HuH-7.5 (cell line): Measurements from ENCODE around the gene LGALS8.
A peak's percentile ranks its signal among the peaks of the same experiment; 100 is the strongest.
"Not testable (repeated sequence)": the region's sequence is repeated elsewhere in the genome, so short reads cannot be mapped to it uniquely, and the experiment has no call there.

Experiments used
- DNase-seq: peaks from one replicate; pipeline ENCODE4 v3.0.0; 2011; ENCODE audit warnings: low spot score

The LGALS8 gene

GRCh38 chr1:236523704-236524141, at the start of gene LGALS8:
Gene LGALS8 (plus strand): TSS chr1:236523982. CDS start chr1:236526071, 2,089 bp downstream.
- peak; percentile 45 for DNase-seq

- DNase-seq = no peak
Observed at GRCh38 chr1:236476019-236476418, 47.8 kb upstream of the LGALS8 start.

- no peak for DNase-seq
Observed at GRCh38 chr1:236480758-236481436, 42.9 kb upstream of the LGALS8 start.

- no peak for DNase-seq
Observed at GRCh38 chr1:236484310-236484971, 39.3 kb upstream of the LGALS8 start.

- DNase-seq = no peak
Observed at GRCh38 chr1:236486356-236487002, 37.3 kb upstream of the LGALS8 start.

- DNase-seq = not testable (repeated sequence)
Observed at GRCh38 chr1:236489161-236489560, 34.6 kb upstream of the LGALS8 start.

GRCh38 chr1:236489710-236490377, 33.9 kb upstream of the LGALS8 start:
- DNase-seq = peak; percentile 65

GRCh38 chr1:236491469-236492136, 32.2 kb upstream of the LGALS8 start:
- no peak for DNase-seq

- DNase-seq = no peak
Observed at GRCh38 chr1:236492378-236492777, 31.4 kb upstream of the LGALS8 start.

GRCh38 chr1:236494082-236494481, 29.7 kb upstream of the LGALS8 start:
- DNase-seq = no peak

- DNase-seq = no peak
Observed at GRCh38 chr1:236494586-236495466, 29.0 kb upstream of the LGALS8 start.

GRCh38 chr1:236495467-236496112, 28.2 kb upstream of the LGALS8 start:
- DNase-seq = no peak

- no peak for DNase-seq
Observed at GRCh38 chr1:236497908-236498307, 25.9 kb upstream of the LGALS8 start.

- no peak for DNase-seq
Observed at GRCh38 chr1:236501093-236501492, 22.7 kb upstream of the LGALS8 start.

- DNase-seq = no peak
Observed at GRCh38 chr1:236502579-236502971, 21.2 kb upstream of the LGALS8 start.

GRCh38 chr1:236502972-236503639, 20.7 kb upstream of the LGALS8 start:
- peak; percentile 49 for DNase-seq

GRCh38 chr1:236504338-236504737, 19.4 kb upstream of the LGALS8 start:
- not testable (repeated sequence) for DNase-seq

GRCh38 chr1:236507022-236507700, 16.6 kb upstream of the LGALS8 start:
- no peak for DNase-seq

GRCh38 chr1:236508593-236509027, 15.2 kb upstream of the LGALS8 start:
- no peak for DNase-seq
